IPS DF 6.9 (cell line): ENCODE results near the gene PRKN.

Source experiments
- DNase-seq: peaks from one replicate; pipeline ENCODE4 v3.0.0-alpha.2; 2013; ENCODE audit warnings: low read depth, low spot score
- H3K27ac ChIP-seq: one replicate; pipeline ENCODE4 v1.5.1; 2013; ENCODE audit warnings: low read length, control low read depth
- H3K27me3 ChIP-seq: 2 replicates; pipeline ENCODE4 v1.6.1; 2013; ENCODE audit warnings: mild to moderate bottlenecking, low read length; ENCODE audit not compliant: control insufficient read depth, insufficient read depth
- H3K36me3 ChIP-seq: 2 replicates; pipeline ENCODE4 v1.6.1; 2013; ENCODE audit warnings: low read length; ENCODE audit not compliant: control insufficient read depth, insufficient read depth
- H3K4me1 ChIP-seq: 2 replicates; pipeline ENCODE4 v1.6.1; 2013; ENCODE audit warnings: low read length; ENCODE audit not compliant: control insufficient read depth, insufficient read depth
- H3K4me3 ChIP-seq: 2 replicates; pipeline ENCODE4 v1.5.1; 2013; ENCODE audit warnings: mild to moderate bottlenecking, low read length
- H3K9me3 ChIP-seq: 2 replicates; pipeline ENCODE4 v1.6.1; 2013; ENCODE audit warnings: low read length, inconsistent platforms; ENCODE audit not compliant: control insufficient read depth, insufficient read depth
- WGBS: extraction: QIAGEN DNeasy Blood & Tissue Kit; methylation state at CpG from one replicate; pipeline ENCODE4 v1.1.7; 2013; ENCODE audit warnings: mixed read lengths, missing lambda C conversion rate; ENCODE audit not compliant: insufficient read length, insufficient coverage; 5-methylcytosine and 5-hydroxymethylcytosine counted together

Gene PRKN

DNA sequence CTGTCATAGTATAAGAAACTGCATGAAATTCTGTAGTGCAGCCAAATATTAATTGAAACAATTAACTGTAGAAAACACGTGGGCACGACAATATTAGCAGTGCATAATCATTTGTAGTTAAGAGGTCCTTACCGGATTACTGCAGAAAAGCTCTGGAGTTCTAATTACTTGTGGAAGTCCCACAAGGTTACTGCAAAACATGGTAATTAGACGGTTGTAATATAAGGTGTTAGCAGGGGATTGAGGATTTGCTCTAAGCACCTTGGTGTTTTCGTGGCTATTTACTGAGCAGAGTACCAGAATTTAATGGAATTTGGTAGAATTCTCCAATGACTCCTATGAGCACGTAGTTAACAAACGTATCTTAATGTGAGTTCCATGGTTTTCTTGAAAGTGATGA, 980.1 kb downstream of the PRKN start:
- DNase-seq, result no peak
- Histone ChIP-seq H3K4me3 (no peak overlapping the region), H3K27ac (no peak overlapping the region), H3K4me1 (no peaks in the 10 kb centered on the region), H3K36me3 (no peaks in the 10 kb centered on the region), H3K27me3 (no peaks in the 10 kb centered on the region), H3K9me3 (no peaks in the 10 kb centered on the region)
- no CpG with 5 or more reads among the region's 7 CpGs for WGBS

DNA sequence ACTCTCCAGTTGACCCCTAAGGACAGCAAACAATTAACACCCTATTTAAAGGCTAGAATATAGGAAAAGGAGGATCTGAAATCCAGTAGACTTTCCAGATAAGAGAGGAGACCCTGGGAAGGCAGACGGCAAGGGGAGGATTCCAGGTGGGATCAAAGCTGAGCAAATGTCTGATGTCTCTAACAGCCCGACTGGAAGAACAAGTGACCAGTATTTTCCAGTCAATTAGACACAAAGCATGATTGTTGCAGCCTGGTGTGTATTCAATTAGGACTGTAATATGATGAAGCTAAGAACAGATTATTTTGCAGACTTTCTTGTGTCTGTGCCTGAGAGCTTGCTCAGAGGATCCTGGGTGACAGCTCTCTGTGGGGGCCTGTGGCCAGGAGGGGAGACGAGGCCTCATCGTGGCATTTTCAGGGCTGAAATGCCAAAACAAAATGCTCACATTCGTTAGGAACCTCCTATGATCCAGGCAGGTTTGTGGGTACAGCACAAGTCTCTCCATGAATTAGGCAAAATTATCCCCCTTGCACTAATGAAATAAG, 981.9 kb downstream of the PRKN start:
- H3K27ac ChIP-seq, result no peak overlapping the region
- no CpG with 5 or more reads among the region's 5 CpGs for WGBS
- no peak overlapping the region for H3K4me3 ChIP-seq

DNA sequence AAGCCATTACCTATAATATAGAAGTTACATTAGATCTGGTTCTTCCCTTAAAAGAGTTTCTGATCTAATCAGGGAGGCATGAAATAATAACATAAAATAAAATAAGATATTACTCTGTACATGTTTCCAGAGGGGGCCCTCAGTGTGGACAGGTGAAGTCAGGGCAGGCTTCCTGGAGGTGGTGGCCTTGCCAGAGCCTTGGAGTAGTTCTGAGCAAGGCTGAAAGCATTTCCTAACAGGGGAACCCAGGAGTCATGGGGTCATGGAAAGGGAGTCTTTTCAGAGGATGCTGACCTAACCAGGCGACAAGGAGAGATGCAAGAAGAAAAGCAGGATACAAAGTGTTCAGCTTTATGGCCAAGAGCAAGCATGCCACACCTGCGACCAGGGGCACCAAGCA, 982.4 kb downstream of the PRKN start:
- no peak overlapping the region for H3K4me3 ChIP-seq
- no peak for DNase-seq
- no CpG with 5 or more reads among the region's 2 CpGs for WGBS
- H3K27me3 ChIP-seq, result no peaks in the 10 kb centered on the region
- H3K4me1 ChIP-seq, result no peaks in the 10 kb centered on the region
- no peaks in the 10 kb centered on the region for H3K36me3 ChIP-seq
- H3K9me3 ChIP-seq, result no peaks in the 10 kb centered on the region
- no peak overlapping the region for H3K27ac ChIP-seq

More for the DNA sequence above, 981.9 kb downstream of the PRKN start:
- Histone ChIP-seq H3K9me3 (no peaks in the 10 kb centered on the region), H3K36me3 (no peaks in the 10 kb centered on the region), H3K27me3 (no peaks in the 10 kb centered on the region), H3K4me1 (no peaks in the 10 kb centered on the region)
- no peak for DNase-seq

DNA sequence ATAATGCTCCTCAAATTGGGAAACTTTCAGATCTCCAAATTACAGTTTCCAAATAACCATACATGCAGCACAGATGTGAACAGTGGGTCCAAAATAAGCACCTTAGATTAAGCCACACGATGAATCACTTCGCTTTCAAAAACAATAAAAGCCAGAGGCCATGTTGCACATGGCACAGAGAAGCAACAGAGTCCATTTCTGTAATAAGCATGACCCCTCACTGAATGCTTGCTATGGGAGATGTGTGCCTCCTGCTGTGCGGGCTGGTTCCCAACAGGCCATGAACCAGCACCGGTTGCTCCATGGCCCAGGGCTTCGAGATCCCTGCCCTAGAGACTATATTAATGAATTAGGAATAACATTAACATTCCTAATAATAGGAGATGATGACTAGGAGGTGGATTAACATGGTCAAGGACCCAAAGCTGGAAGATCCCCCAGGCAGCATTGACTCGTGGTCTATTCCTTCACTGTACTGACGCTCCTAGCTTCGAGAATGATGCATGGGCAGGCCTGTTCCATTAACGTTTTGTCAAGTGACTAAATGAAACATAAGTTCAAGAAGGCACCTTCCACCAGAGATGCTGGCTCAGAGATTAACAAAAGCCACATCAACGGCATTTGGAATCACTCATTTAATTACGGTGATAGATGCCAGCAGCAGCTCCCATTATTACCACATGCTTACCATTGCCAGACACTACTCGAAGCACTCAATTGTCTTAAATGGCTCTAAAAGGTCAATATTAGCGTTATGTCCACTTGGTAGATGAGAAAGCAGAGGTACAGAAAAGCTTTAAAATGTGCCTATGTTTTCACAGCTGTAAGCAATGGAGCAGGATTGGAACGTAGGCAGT, 983.1 kb downstream of the PRKN start:
- H3K36me3 ChIP-seq, result no peaks in the 10 kb centered on the region
- H3K4me1 ChIP-seq, result no peaks in the 10 kb centered on the region
- no peak overlapping the region for H3K4me3 ChIP-seq
- no CpG with 5 or more reads among the region's 14 CpGs for WGBS
- no peaks in the 10 kb centered on the region for H3K9me3 ChIP-seq
- no peak for DNase-seq
- H3K27me3 ChIP-seq, result no peaks in the 10 kb centered on the region
- H3K27ac ChIP-seq, result no peak overlapping the region

DNA sequence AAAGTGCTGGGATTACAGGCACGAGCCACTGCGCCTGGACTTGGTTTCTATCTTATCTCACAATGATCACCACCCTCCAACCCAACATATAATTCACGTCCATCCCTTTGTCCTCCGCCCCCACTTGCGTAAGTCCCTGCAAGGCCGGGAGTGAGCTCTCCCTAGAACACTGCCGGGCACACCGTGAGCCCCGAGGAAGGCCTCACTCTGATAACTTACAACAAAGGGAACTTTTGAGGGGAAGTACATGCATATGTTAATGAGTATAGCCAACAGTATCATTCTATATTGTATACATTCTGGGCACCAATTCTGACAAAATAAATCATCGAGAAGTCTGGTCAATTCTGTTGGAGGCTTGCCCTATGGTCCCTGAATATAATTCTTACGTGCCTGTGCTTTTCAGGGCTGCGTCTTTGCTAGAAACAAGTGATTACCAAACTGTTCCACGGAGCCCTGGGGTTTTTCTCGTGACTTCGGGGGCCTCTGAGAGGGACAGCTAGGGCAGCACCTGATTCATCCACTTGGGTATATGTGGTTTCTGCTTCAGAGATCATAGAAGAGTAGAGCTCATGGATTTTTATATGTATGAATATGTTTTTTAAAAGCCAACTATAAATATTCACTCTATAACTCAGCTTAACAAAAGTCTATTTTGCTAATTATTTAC, 983.9 kb downstream of the PRKN start:
- Histone ChIP-seq H3K36me3 (no peaks in the 10 kb centered on the region), H3K4me3 (no peak overlapping the region), H3K27me3 (no peaks in the 10 kb centered on the region), H3K9me3 (no peaks in the 10 kb centered on the region), H3K27ac (no peak overlapping the region), H3K4me1 (no peaks in the 10 kb centered on the region)
- WGBS, result no CpG with 5 or more reads among the region's 15 CpGs
- no peak for DNase-seq

DNA sequence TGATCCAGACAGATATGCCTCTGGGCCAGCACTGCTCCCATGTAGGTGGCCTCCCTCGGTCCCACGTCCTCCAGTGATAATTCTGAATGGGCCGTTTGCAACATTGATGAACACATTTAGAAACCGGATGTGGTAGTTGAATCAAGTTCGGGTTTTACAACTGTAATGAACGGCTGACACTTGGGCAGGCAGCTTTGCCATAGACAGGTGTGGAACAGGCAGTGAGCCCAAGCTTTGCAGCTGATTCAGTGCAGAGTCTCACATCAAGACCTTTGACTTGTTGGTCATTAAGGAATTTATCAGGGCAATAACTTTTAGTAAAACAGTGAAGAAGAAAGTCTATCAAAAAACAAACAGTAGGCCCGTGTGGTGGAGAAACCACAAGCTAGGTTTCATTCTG, 987.1 kb downstream of the PRKN start:
- Histone ChIP-seq H3K36me3 (no peaks in the 10 kb centered on the region), H3K4me1 (no peaks in the 10 kb centered on the region), H3K27me3 (no peaks in the 10 kb centered on the region), H3K4me3 (no peak overlapping the region), H3K27ac (no peak overlapping the region), H3K9me3 (no peaks in the 10 kb centered on the region)
- no CpG with 5 or more reads among the region's 7 CpGs for WGBS
- DNase-seq, result no peak

DNA sequence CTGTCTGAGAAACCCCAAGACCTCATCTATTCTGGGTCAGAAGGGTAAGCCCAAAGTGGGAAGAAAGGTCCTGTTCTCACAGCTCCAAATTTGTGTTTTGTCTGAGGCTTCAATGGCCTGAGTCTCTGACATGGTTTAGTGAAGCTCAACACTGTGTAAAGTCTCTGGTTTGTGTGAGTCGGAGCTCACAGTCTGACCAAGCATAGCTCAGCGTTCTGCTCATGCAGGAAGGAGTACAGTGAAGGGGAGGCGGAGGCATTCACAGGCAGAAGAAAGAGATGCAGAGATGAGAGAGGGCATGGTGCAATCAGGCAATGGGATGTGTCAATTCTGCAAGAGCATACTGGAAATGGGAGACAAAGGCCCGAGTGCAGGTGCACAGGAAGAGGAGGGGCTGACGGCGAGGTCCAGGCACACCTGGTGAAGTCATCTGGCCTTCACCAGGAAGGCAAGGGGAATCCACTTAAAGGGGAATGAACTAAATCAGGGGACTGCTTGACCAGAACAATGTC, 990.7 kb downstream of the PRKN start:
- DNase-seq, result no peak
- Histone ChIP-seq H3K4me3 (no peak overlapping the region), H3K27me3 (no peaks in the 10 kb centered on the region), H3K36me3 (no peaks in the 10 kb centered on the region), H3K9me3 (no peaks in the 10 kb centered on the region), H3K27ac (no peak overlapping the region), H3K4me1 (no peaks in the 10 kb centered on the region)
- no CpG with 5 or more reads among the region's 6 CpGs for WGBS

DNA sequence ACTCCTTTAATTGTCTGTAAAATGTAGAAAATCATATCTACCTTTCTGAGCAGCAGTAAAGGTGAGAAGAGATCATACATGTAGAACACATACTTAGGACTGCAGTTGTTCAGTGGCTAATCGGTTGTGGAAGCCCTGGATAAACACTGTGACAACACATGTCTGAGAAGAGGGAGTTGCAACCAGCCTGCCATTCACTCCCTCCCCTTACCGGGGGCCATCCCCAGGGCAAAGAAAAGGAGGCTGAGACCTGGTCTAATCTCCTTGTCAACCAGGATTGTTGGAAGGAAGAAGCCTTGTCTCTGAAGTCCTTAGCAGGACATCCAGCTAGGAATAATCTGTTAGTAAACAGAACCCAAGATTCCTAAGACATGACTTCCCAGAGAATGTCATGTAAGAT, 991.2 kb downstream of the PRKN start:
- no CpG with 5 or more reads among the region's 2 CpGs for WGBS
- H3K9me3 ChIP-seq, result no peaks in the 10 kb centered on the region
- no peak overlapping the region for H3K27ac ChIP-seq
- no peaks in the 10 kb centered on the region for H3K36me3 ChIP-seq
- no peaks in the 10 kb centered on the region for H3K27me3 ChIP-seq
- no peak overlapping the region for H3K4me3 ChIP-seq
- no peak for DNase-seq
- no peaks in the 10 kb centered on the region for H3K4me1 ChIP-seq

DNA sequence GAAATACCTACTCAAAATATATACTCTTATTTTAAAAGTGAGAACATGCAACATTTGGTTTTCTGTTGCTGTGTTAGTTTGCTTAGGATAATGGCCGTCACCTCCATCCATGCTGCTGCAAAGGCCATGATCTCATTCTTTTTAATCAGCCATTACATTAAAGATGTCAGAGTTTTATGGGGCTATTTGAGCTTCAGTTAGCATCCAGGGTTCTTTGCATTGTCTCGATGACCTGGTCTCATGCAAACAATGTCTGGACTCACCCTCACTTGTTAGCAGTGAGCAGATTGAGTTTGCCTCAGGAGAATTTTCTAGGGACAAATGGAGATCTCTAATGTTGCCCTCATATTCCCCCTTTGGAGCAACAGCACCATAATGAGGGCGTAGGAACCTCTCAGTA, 995.0 kb downstream of the PRKN start:
- Histone ChIP-seq H3K4me1 (no peaks in the 10 kb centered on the region), H3K9me3 (no peaks in the 10 kb centered on the region), H3K27ac (no peak overlapping the region), H3K4me3 (no peak overlapping the region), H3K27me3 (no peaks in the 10 kb centered on the region), H3K36me3 (no peaks in the 10 kb centered on the region)
- WGBS, result no CpG with 5 or more reads among the region's 3 CpGs
- DNase-seq, result no peak

DNA sequence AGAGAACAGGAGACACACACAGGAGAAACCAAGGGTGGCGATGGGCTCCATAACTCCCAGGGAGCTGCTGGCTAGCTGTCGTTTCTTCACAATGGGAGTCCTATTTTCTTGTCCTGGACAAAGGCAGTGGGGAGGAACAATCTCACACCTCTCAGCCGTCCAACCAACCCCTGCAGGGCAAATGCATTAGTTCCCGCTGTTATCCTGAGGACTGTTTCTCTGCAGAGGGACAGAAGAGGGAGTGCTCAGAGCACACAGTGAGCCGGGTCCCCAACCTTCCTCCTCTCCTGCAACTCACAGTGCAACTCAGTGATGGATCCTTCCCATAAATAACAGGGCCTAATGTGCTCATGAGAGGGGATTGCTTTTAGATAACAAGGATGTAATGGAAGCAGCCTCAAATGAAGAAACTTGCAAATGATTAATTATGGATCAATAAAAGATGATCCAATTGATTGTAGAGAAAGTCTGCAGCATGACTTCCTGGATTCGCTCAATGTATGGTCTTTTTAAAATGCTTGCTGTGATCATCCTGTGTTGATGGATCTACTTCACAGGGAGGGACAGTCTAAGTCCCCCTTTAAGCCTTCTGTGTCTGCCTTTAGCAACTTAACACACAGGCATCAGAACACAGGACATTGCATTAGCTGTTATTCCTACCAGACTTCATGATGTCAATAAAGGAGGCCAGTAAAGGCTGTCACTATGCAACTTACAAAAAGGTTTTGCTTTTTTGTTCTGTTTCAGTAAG, 1000.3 kb downstream of the PRKN start:
- no peaks in the 10 kb centered on the region for H3K9me3 ChIP-seq
- H3K4me3 ChIP-seq, result no peak overlapping the region
- no peaks in the 10 kb centered on the region for H3K4me1 ChIP-seq
- H3K27me3 ChIP-seq, result no peaks in the 10 kb centered on the region
- no peaks in the 10 kb centered on the region for H3K36me3 ChIP-seq
- H3K27ac ChIP-seq, result no peak overlapping the region
- WGBS, result no CpG with 5 or more reads among the region's 6 CpGs
- no peak for DNase-seq
